ENCODE measurements around the gene CFAP43. TPM values are rescaled to one million over a fixed set of nuclear protein-coding genes. Genes with fewer than 3 reads are reported as not detected.

The CFAP43 gene
- total and polyA plus RNA-seq, 9 of the 15 experiments (the other 6 are each of a cell fraction or from before 2014, with no cell fraction given): 0.07 to 0.86 (median 0.11) TPM; not detected in 1

DNA sequence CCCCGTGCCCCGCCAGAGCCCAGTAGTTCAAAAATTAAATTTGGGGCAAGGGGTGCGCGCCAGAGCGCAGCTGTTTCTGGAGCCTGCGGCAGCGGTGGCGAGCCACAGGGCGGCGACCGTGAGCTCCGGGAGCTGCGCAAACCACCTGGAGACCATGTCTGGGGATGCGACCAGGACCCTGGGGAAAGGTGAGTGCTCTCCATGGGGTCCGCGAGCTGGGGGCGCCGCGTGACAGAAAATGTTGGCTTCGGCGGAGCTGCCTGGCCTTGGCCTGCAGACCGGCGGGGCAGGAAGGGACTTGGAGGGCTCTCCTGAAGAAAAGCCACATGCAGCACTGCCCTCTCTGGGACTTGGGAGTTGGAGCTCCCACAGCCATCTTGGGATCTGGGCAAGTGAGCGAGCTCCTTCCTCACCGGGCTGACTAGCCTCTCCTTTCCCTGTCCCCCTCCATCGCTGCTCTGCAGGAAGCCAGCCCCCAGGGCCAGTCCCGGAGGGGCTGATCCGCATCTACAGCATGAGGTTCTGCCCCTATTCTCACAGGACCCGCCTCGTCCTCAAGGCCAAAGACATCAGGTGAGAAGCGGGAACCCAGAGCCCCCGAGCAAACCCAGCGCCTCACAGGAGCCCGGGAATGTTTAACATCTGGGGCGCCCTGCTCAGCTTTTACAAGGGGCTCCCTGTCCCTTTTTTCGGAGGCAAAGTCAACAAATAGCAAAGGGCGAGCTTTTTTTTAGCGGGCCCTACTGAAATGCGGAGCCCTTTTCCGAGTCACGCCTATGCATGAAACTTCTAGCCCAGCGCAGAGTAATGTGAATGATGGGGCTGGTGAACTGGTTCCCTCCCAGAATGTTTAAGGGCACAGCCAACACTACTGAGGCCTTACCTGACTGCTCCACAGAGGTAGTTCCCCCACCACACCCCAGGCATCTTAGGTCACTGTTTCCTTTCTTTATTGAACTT lies 42.9 kb upstream of the CFAP43 start (continued):
- TF ChIP-seq, protein P1, sequence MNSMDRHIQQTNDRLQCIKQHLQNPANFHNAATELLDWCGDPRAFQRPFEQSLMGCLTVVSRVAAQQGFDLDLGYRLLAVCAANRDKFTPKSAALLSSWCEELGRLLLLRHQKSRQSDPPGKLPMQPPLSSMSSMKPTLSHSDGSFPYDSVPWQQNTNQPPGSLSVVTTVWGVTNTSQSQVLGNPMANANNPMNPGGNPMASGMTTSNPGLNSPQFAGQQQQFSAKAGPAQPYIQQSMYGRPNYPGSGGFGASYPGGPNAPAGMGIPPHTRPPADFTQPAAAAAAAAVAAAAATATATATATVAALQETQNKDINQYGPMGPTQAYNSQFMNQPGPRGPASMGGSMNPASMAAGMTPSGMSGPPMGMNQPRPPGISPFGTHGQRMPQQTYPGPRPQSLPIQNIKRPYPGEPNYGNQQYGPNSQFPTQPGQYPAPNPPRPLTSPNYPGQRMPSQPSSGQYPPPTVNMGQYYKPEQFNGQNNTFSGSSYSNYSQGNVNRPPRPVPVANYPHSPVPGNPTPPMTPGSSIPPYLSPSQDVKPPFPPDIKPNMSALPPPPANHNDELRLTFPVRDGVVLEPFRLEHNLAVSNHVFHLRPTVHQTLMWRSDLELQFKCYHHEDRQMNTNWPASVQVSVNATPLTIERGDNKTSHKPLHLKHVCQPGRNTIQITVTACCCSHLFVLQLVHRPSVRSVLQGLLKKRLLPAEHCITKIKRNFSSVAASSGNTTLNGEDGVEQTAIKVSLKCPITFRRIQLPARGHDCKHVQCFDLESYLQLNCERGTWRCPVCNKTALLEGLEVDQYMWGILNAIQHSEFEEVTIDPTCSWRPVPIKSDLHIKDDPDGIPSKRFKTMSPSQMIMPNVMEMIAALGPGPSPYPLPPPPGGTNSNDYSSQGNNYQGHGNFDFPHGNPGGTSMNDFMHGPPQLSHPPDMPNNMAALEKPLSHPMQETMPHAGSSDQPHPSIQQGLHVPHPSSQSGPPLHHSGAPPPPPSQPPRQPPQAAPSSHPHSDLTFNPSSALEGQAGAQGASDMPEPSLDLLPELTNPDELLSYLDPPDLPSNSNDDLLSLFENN (IDR thresholded peaks at IDR 0.05; ENCODE audit: low read depth in 2 of 2, low read length in 2 of 2): no peak
- TF ChIP-seq ZBTB7A (IDR thresholded peaks at IDR 0.05; ENCODE audit: borderline replicate concordance, control insufficient read depth, low read depth, low read length) (peak; percentile 50; the same call in 1 of the 2 replicates), GATAD2A (IDR thresholded peaks at IDR 0.05) (no peak), TCF7L2 (IDR thresholded peaks at IDR 0.05; ENCODE audit: low read depth, low read length) (peak; percentile 35; the same call in 1 of the 2 replicates), HDAC6 (IDR thresholded peaks at IDR 0.05; ENCODE audit: low read depth, low read length) (no peak), ERF (CRISPR knock-in tag; IDR thresholded peaks at IDR 0.05) (no peak), TRIM28 (IDR thresholded peaks at IDR 0.05) (no peak), ZNF217 (CRISPR knock-in tag; IDR thresholded peaks at IDR 0.05) (no peak), TAF15 (IDR thresholded peaks at IDR 0.05; ENCODE audit: low read depth, low read length) (no peak), TOE1 (IDR thresholded peaks at IDR 0.05; ENCODE audit: borderline replicate concordance) (peak; percentile 77; the same call in 1 of the 2 replicates), TOE1 (CRISPR knock-in tag; IDR thresholded peaks at IDR 0.05; ENCODE audit: borderline replicate concordance, low read depth) (no peak), RUNX1 (IDR thresholded peaks at IDR 0.05; ENCODE audit: low read depth) (no peak), HLTF (IDR thresholded peaks at IDR 0.05) (no peak), HMGN3 (IDR thresholded peaks at IDR 0.05; ENCODE audit: borderline replicate concordance, extremely low read depth, insufficient read length, low read depth, low read length) (peak; percentile 32), SRSF7 (optimal IDR thresholded peaks at IDR 0.05; ENCODE audit: low read depth, low read length) (no peak), TSC22D4 (tag; IDR thresholded peaks at IDR 0.05) (no peak), ZNF175 (CRISPR knock-in tag; IDR thresholded peaks at IDR 0.05; ENCODE audit: low read depth) (no peak), ELF4 (CRISPR knock-in tag; IDR thresholded peaks at IDR 0.05) (no peak), KDM1A (IDR thresholded peaks at IDR 0.05) (no peak)
- TF ChIP-seq, protein P2, sequence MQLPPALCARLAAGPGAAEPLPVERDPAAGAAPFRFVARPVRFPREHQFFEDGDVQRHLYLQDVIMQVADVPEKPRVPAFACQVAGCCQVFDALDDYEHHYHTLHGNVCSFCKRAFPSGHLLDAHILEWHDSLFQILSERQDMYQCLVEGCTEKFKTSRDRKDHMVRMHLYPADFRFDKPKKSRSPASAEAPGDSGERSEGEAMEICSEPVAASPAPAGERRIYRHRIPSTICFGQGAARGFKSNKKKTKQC (CRISPR knock-in tag; IDR thresholded peaks at IDR 0.05): no peak
- TF ChIP-seq, protein P3, sequence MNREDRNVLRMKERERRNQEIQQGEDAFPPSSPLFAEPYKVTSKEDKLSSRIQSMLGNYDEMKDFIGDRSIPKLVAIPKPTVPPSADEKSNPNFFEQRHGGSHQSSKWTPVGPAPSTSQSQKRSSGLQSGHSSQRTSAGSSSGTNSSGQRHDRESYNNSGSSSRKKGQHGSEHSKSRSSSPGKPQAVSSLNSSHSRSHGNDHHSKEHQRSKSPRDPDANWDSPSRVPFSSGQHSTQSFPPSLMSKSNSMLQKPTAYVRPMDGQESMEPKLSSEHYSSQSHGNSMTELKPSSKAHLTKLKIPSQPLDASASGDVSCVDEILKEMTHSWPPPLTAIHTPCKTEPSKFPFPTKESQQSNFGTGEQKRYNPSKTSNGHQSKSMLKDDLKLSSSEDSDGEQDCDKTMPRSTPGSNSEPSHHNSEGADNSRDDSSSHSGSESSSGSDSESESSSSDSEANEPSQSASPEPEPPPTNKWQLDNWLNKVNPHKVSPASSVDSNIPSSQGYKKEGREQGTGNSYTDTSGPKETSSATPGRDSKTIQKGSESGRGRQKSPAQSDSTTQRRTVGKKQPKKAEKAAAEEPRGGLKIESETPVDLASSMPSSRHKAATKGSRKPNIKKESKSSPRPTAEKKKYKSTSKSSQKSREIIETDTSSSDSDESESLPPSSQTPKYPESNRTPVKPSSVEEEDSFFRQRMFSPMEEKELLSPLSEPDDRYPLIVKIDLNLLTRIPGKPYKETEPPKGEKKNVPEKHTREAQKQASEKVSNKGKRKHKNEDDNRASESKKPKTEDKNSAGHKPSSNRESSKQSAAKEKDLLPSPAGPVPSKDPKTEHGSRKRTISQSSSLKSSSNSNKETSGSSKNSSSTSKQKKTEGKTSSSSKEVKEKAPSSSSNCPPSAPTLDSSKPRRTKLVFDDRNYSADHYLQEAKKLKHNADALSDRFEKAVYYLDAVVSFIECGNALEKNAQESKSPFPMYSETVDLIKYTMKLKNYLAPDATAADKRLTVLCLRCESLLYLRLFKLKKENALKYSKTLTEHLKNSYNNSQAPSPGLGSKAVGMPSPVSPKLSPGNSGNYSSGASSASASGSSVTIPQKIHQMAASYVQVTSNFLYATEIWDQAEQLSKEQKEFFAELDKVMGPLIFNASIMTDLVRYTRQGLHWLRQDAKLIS (CRISPR knock-in tag; IDR thresholded peaks at IDR 0.05): no peak
